ENCODE data around the gene MCOLN3.

Gene MCOLN3, protein sequence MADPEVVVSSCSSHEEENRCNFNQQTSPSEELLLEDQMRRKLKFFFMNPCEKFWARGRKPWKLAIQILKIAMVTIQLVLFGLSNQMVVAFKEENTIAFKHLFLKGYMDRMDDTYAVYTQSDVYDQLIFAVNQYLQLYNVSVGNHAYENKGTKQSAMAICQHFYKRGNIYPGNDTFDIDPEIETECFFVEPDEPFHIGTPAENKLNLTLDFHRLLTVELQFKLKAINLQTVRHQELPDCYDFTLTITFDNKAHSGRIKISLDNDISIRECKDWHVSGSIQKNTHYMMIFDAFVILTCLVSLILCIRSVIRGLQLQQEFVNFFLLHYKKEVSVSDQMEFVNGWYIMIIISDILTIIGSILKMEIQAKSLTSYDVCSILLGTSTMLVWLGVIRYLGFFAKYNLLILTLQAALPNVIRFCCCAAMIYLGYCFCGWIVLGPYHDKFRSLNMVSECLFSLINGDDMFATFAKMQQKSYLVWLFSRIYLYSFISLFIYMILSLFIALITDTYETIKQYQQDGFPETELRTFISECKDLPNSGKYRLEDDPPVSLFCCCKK

GRCh38 chr1:85048296-85049064 lies at the start of gene MCOLN3:
Gene MCOLN3 (minus strand): TSS chr1:85048500. CDS start chr1:85045360, 3,140 bp downstream.
- peak; percentile 49 to 58 for DNase-seq

- DNase-seq, result no peak
These were observed 45.3 kb upstream of the MCOLN3 start for GRCh38 chr1:85093644-85094043.

DNA sequence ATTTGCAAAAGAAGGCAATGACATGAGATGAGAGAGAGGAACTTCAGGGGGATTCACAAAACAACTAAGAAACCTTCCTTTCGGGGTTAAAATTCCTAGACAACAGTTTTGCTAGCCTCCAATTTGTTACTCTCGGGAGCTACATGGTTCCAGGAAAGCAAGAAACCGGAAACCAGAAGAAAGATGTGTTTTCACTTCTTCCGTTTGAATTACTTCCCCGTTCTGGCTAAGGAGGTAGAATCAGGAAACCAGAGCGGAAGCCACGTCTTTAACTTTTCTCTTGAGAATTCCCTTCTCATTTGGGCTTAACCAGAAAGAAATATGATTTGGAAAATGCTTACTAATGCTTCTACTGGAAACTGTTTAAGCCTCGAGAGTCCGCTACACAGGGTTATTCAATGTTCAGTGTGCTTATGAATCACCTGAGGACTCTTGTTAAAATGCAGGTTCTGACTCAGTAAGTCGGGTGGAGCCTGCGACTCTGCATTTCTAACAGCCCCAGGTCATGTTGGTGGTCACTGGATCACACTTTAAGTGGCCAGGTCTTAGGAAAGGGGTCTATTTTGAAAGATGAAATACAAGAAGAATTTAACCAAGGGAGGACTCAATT lies 43.5 kb upstream of the MCOLN3 start:
- peak in 1 of 2 donors; percentile 12 for DNase-seq

GRCh38 chr1:85090225-85090624 lies 41.9 kb upstream of the MCOLN3 start:
- no peak for DNase-seq

GRCh38 chr1:85089203-85089602 lies 40.9 kb upstream of the MCOLN3 start:
- DNase-seq, result no peak

DNA sequence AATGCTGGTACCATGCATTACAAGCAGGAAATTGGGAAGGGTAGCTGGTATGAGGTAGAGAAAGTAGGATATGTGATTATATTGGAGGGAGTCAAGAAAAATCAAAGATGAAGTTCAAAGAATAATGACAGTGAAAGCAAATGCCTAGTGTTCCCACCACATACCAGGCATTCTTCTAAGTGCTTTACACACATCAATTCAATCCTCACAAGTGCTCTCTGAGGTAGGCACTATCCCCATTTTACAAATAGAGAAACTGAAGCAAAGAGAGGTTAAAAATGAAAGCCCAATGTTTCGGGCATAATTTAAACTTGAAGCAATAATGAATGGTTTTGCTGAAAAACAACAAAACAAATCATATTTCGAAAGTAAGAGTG lies 40.1 kb upstream of the MCOLN3 start:
- DNase-seq, result no peak

DNA sequence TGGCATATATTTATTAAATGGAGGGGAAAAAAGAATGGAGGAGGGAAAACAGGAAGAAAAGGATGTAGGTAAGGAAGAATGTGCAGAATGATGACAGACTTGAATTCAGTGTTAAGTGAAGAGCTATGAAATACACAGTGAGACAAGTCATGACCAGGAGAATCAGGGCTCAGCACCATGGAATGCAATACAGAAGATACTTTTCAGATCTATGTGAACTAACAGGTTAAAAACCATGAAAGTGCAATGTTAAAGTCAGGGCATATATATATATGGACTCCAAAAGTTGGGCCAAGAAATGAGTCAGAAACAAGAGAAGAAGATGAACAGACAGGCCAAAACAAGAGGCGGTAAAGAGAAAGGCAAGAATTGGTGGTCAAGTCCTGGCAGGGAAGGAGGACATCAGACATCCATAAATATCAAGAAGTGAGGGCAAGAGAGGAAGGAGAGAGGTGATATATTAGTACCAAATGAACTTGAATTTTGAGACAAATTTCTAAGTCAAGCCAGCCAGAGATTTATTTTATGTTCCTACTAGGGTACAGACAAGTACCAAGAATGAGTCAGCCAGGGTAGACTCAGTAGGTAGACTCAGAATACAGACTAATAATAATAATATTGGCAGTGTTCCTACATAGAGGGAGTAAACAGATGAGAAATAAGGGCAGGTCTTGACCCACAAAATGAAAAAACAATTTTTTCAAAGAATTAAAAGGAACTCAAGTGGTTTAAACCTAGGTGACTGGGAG lies 39.5 kb upstream of the MCOLN3 start:
- no peak for DNase-seq

DNA sequence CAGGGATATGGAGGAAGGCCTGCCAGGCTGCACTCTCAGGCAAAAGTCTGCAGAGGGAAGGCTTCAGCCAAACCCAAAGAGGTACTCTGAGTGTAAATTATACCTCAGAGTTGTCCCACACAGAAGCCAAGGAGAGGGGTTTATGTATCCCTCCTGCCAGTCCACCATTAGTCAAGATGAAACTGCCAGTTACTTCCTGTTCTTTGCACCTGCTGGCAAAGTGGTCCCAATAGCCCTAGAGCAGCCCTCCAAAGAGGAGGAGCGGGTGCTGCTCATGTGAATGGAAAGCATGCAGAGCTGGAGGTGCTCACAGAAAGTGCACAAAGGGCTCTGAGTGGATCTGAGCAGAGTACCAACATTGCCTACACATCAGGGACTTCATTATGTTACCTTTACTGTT lies 37.1 kb upstream of the MCOLN3 start:
- DNase-seq, result no peak

- no peak for DNase-seq
These were observed 30.6 kb upstream of the MCOLN3 start for GRCh38 chr1:85078903-85079302.

DNA sequence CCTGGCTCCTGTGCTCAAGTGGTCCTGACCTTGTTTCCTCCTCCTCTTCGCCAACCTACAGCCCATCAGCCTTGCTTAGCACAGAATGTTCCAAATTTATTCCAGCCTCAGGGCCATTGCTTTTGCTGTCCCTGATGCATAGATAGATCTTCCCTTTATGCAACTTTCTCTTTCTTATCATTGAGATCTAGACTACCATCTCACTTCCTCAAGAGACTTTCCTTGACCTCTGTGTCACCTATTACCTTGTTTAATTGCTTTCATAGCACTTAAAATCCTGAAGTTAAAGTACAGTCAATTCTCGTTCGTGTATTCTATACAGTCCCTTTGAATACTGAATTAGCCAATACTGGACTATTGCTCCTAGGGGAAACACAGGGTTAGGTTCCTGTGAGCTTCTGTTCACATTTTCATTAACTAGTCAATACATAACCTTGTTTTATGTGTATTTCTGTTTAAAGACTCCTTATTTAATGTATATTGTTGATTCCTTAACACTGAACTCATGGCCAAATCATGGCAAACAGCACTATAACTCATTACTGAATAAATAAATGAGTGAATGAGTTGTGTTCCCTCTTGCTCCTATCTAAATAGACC lies 26.2 kb upstream of the MCOLN3 start:
- DNase-seq, result no peak

DNA sequence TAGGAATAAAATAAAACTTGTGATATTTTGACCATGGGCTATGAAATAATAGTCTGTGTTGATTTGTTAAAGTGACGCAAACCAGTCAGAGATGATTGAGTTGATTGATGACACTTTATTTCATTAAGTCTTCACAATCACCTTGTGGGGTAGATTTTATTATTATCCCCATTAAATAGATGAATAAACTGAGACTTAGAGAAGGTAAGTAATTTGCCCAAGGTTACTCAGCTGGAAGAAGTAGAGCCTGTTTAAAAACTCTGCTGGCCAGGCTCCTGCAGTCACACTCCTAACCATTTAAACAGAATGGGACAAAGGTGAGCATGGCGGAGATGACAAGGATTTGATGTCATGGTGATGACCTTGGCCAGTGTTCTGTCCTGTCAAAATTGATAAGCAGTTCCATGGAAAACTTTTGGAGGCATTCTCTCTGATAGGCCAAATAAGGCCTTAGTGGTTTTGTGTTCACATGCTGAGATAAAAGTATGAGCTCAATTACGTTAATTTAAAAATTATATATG lies 22.7 kb upstream of the MCOLN3 start:
- DNase-seq, result no peak

GRCh38 chr1:85068846-85069245 lies 20.5 kb upstream of the MCOLN3 start:
- DNase-seq, result no peak

GRCh38 chr1:85065550-85065949 lies 17.2 kb upstream of the MCOLN3 start:
- DNase-seq, result no peak

DNA sequence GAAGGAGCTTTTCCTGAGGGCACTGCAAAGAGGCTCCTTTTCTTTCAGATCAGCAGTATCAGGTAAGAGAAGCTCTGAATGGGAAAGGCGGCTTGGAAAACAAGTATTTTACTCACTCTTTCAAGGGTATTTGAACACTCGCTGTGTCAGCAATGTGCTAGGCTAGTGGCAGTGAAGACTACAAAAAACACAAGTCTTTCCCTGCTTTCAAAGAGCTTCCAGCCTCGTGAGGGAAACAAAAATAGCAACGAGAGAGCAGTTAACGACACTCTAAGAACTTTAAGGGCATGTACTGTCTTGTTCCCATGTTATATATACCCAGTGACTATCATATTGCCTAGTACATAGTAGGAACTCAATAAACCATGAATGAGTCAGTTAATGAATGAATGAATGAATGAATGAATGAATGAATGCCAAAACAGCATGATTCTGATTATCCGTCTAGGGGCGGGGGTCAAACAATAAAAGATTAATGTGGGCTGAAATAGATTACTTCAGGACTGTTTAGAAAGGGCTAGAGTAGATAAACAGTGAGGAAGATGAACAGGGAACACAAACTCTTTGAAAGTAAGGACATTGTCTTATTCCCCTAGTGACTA lies 14.2 kb upstream of the MCOLN3 start:
- no peak for DNase-seq

DNA sequence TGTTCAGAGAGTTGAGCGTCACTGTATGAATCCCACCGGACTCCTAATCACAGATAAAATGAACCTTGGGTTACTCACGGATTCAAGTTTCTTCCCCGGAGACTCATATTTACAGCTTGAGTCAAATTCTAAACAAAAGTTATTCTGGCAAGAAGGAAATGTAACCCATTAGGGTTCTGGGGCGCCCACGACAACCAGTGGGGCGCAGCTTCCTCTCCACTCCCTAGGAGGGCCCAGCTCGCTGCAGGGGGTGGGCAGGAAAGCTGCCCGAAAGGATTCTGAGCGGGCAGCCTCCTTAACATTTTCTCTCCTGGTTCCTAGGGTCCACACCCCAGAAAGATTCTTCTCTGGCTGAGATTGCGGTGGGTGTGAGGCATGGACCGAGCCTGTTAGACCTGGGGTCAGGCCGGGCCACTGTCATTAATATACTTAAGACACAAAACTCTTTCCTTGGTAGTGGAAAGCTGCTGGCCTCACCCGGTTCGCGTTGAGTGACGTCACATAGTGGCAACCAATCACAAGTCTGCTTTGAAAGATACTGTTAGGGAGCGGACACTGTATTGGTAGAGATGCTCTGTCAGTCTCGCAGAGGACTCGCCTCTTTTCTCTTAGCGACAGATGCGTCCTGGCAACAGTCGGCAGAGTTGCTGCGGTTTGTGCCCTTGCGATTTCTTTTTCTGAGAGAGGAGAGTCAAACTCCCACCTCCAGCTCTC lies 13.6 kb upstream of the MCOLN3 start:
- DNase-seq, result peak; percentile 77 to 83

DNA sequence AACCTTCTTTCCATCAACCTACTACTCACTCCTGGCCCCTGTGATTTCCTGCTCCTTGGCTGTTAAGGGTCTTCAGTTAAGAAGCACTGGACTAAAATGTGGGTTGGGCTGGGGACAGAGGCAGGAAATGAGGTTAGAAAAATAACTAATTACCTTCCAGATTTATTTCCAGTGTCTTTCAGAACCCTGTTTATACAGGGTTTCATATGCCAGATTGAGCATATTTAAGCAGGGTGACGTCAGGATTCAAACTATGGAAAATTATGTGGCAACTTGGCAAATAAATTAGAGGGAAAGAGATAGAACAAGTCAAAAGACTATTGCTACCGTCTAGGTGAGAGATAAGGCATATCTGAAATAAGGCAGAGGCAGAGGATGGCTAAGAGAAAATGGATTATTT lies 11.7 kb upstream of the MCOLN3 start:
- DNase-seq, result no peak

DNA sequence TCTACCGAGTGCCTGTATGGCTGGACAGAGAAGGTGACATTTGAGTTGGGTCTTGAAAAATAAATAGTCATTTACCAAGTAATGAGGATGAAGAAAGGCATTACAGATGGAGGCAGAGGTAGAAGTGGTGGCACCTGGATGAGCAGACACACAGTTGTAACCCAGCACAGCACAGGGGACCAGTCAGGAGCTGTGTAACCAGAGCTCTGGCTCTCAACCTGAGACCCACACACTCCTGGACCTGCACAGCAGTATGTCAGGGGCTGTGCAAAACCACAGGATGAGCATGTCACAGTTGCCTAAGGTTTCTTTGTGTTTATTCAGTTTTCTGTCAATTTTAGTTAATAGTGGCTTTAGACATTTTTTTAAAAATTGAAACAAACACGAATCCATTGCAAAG lies 11.3 kb upstream of the MCOLN3 start:
- DNase-seq, result no peak

DNA sequence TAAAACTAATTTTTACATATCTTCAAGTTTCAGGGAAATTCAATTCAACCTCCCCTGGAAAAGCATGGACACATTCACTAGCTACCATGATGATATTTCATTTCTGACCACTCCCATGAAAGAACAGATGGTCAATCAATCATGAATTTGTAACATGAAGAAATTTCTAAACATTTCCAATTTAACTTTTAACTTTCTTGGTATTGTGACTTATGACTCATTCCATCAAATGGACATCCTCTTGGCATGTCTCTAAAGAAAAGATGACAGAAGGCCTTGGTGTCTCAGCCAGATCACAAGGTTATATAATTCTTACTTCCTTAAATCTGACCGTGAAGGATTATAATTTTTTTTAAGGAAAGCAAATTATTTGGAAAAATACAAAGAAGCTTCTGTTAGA lies 10.5 kb upstream of the MCOLN3 start:
- DNase-seq, result no peak

GRCh38 chr1:85058311-85058710 lies 10.0 kb upstream of the MCOLN3 start:
- no peak for DNase-seq

DNA sequence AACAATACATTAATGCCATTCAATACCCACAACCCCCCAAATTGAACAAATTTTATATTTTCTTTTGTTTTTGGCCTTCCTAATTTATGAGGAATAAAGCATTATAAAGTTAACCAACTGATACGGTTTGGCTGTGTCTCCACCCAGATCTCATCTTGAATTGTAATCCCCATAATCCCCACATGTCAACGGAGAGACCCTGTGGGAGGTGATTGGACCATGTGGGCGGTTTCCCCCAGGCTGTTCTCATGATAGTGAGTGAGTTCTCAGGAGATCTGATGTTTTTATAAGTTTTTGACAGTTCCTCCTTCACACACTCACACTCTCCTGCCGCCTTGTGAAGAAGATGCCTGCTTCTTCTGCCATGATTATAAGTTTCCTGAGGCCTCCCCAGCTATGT lies 6.4 kb upstream of the MCOLN3 start:
- no peak for DNase-seq

GRCh38 chr1:85049735-85050166 lies 1.5 kb upstream of the MCOLN3 start:
- DNase-seq, result no peak
